GM19324 (cell line): Measurements from ENCODE around the gene MIF4GD.
"Not testable (repeated sequence)": the region's sequence is repeated elsewhere in the genome, so short reads cannot be mapped to it uniquely, and the experiment has no call there.

Experiments
- ATAC-seq: cut with Tn5 transposase; IDR thresholded peaks from one replicate; pipeline ENCODE4 v1.9.1; 2021; ENCODE audit warnings: mild to moderate bottlenecking, moderate library complexity; ENCODE audit not compliant: unreplicated experiment, low FRiP score

The MIF4GD gene

DNA sequence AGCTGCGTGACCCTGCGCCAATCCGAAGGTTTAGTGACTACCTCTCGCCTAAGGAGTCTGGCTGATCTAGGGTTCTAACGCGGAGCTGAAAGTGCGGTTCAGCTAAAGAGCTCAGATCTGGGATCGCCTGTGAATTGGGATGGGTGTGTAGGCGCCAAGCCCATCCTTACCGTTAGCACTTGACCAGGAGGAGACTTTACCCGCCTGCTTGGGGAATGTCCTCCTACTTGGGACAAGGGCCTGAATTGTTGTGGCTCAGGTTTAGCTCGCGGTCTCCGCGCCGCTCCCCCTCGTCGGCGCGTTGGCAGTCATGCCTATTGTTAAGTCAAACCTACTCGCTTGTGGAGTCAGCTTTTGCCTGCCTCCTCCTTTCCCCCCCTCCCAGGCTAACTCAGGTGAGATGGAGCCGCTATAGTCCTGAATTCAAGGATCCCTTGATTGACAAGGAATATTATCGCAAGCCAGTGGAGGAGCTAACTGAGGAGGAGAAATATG lies 8.9 kb downstream of the MIF4GD start:
- ATAC-seq: peak; percentile 1

DNA sequence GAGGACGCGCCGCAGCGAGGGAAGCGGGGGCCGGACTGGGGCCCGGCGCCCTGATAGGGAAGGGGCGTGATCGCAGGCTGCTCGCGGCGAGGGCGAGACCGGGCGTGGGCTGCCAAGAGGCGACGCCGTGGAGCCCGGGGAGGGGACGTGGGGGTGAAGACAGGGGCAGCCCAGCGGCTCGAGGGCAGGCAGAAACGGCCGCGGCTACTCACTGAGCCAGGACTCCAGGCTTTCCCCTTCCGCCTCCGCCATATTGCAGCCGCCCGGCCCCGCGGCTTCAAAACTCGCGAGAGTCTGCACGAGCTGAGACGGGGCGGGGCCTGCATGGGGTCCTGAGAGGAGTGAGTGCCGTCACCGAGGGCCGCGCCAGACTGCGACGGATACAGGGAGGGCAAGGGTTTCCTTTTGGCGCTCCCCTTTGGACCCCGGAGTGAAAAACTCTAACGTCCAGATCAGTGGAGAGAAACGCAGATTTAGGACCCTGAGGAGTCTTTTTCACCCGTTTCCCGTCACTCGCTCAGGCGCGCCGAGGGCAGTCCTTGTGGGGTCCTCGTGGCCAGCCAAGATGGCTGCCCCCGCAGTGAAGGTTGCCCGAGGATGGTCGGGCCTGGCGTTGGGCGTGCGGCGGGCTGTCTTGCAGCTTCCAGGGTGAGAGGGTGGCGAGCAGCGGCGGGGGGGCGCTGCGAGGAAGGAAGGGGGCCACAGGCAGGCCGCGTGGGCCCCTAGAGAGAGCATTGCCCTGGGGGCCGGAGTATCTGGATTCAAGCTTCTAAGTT lies 9.5 kb downstream of the MIF4GD start, which contains the start of the genes GGA3 and MRPS7:
TSS of gene GGA3 (minus strand) at position 271 of the 776 bp plus-strand sequence. CDS start at position 252, 19 bp downstream.
TSS of gene MRPS7 (plus strand) at position 544 of the 776 bp plus-strand sequence. CDS start at position 566, 22 bp downstream.
- ATAC-seq: peak; percentile 87

DNA sequence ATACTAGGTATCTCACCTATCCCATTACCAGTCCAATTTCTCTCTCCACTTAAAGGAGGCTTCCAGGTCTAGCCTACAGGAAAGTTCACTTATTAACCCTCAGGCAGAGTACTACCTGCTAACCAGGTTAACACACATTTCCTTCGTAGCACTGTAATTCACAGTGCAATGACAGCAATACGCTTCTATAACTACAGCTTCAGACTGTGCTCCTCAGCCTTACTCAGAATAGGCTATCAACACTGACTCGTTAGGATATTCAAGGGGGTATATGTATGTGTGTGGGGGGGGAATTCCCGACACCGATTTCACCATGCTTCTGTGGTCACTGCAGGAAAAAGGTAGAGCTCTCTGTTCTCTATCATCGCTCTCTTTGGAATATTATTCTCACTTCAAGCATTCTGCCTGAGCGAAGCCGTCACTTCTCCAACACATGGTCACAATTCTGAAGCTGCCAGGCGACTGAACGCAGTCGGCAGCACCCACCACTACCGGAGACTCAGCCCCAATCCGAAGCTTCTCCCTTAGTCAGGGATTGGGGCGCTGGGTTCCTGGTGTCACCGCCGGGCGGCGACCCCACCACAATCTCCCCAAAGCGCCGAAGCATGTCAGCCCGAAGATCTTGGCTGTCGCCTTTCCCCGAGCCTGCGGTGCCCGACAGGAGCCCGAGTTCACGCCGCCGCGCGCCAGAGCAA lies 10.2 kb downstream of the MIF4GD start:
- no peak for ATAC-seq

DNA sequence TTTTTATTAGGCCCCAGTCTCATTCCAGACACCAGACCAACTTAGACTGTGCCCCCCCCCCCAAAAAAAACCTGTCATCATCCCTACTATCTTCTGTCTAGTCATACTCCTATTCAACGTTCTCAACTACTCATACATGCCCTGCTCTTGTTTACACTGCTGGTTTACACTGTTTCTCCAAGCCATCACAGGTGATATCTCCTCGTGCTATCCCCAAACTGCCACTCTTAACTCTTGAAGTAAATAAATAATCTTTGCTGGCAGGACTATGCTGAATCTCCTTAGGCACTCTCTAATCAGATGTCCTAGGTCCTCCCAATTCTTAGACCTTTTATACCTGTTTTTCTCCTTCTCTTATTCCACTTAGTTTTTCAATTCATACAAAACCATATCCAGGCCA lies 13.8 kb downstream of the MIF4GD start:
- not testable (repeated sequence) for ATAC-seq

DNA sequence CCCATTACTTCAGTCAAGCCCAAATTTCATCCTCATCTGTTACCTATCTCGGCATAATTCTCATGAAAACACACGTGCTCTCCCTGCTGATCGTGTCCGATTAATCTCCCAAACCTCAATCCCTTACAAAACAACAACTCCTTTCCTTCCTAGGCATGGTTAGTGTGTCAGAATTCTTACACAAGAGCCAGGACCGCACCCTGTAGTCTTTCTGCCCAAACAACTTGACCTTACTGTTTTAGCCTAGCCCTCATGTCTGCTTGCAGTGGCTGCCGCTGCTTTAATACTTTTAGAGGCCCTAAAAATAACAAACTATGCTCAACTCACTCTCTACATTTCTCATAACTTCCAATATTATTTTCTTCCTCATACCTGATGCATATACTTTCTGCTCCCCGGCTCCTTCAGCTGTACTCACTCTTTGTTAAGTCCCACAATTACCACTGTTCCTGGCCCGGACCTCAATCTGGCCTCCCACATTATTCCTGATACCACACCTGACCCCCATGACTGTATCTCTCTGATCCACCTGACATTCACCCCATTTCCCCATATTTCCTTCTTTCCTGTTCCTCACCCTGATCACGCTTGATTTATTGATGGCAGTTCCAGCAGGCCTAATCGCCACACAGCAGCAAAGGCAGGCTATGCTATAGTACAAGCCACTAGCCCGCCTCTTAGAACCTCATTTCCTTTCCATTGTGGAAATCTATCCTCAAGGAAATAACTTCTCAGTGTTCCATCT lies 14.9 kb downstream of the MIF4GD start:
- ATAC-seq: not testable (repeated sequence)

DNA sequence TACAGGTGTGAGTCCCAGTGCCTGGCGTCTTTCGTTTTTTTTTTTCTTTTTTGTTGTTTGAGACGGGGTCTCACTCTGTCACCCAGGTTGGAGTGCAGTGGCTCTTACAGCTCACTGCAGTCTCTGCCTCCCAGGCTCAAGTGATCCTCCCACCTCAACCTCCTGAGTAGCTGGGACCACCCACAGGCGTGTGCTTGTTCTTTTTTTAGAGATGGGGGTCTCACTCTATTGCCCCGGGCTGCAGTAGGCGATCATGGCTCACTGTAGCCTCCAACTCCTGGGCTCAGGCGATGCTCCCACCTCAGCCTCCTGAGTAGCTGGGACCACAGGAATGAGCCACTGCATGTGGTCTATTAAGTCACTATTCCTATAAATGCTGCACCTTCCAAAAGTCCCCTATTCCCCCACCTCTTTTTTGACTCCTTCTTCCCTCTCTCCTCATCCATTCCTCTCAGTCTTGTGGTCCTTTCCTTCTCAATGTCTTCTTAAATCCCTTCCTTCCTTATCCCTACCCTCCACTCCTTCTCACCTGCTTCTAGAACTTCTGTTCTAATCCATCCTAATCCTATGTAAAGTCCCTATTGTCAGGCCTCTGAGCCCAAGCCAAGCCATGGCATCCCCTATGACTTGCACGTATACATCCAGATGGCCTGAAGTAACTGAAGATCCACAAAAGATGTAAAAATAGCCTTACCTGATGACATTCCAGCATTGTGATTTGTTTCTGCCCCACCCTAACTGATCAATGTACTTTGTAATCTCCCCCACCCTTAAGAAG lies 18.8 kb downstream of the MIF4GD start:
- no peak for ATAC-seq

DNA sequence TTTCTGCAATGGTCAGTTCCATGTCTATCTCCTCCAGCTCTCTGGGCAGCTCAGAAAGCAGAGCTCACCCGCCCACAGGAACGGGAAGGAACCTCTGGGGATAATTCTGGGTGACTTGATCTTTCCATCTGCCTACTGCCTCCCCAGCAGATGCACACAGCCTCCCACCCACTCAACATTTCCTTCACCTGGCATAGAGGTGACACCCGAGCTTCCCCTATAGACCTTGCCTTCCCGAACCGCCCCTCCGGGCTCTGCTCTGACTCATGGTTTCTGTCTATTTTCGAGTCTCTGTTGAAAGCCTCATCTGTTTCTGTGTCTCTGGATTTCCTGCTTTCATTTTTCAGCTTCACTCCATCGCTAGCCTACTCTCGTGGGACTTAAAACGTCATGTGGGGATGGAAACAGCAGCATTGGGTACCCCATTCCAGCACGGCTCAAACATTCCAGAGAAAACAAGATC lies 21.0 kb downstream of the MIF4GD start:
- ATAC-seq: peak; percentile 80

DNA sequence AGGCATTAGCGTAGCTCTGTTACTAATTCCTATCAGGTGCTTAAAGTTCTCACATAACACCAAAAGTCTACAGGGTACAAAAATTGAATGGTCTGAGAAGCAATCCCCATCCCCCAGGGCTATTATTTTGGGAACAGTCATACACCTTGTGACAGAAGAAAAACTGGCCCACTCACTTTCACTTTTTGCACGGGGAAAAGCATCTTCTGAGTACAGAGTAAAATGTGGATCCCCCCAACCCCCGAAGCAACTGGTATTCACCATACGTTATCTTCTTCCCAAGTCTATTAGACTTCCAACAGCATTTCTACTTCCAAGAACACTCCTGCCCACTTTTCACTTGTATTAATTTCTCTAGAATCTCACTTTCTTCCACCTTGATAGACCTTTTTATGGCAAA lies 21.5 kb downstream of the MIF4GD start:
- ATAC-seq: no peak

DNA sequence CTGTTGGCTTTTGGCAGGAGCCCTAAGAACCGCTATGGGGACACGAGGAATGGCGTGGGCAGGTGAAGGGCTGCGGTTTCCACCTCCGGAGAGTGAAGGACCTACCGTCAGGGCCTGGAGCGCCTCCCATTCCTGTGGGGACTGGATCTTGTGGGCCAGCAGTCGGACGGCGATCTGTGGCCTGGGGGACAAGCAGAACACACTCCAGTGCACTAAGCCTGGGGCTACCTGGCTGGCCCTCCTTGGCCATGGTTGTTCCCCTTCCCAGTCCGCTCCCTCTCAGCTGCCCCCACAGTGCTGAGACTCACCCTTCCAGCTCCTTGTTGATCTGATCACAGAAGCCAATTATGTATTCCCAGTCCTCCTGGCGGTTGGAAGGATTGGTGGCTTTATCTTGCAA lies 24.6 kb downstream of the MIF4GD start:
- ATAC-seq: no peak

DNA sequence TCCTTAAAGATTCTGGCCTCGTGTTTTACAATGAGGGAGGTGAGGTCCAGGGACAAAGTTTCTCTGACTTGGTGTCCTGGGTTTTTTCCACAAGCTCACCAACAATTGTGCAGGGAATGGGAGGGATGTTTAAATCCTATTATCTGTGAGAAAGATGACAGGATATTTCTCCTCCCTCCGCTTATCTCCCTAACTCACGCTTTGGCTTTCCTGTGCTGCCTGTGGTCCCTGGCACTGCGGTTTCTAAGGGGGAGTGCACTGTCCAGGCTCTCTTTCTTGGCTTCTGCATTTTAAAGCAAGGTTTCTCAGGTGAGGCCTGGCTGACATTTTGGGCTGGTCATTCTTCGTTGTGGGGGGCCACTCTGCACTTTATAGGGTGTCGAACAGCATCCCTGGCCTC lies 26.0 kb downstream of the MIF4GD start:
- ATAC-seq: no peak

DNA sequence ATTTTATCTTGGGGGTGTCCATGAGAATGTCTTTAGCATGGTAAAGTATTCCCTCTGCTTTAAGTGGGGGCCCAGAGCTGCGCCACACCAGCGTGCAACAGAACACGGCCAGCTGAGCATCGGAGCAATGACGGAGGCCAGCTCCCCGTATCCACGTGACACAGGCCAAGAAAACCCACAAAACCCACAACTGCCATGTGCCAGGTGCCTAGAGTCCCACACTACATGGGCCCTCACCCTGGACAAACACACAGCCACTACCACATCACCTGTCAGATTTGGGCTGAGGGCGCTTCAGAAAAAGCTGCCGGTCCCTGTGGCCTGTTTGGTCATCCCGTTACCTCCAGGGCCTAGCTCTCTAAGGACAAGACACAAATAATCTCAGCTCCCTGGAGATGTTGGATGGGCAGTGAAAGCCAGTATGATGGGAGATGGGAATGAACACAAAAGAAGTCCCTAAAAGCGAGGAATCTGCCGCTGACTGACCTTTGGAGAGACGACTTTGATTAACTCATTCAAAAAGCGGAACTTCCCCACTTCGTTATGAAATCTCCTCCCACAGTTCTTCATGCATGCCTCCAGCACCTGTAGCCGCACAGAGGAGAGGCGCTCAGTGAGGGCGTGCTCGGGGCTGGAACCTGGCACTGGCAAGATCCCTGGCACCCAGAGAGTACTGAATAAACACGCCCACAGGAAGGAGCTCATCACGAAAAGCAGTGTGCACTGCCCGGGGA lies 26.7 kb downstream of the MIF4GD start:
- ATAC-seq: no peak

DNA sequence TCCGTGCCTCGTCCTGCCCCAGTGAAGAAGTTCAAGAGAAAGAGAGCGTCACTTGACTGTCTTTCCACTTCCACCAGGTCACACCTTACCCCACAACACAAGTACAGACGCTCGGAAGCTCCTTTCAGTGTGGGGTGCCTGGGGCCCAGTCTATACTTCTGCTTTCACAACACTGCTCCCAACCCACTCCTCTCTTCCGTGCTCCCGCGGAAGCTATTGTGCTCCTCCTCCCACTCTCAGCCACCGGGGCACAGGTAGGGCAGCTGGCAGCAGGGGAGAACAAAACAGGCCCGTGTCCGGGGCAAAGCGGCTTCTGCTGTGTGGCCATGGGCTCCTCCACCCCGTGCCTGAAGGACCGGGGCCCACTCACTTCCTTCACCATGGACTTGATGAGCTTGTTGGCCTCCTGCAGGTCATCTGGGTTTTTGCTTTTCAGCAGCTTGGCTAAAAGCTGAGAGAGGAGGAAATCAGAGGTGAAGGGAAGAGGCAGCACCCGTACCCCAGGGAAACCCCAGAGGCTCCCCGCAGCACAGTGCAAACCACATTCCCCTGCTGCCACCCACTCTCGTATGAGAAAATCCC lies 28.5 kb downstream of the MIF4GD start:
- ATAC-seq: no peak

DNA sequence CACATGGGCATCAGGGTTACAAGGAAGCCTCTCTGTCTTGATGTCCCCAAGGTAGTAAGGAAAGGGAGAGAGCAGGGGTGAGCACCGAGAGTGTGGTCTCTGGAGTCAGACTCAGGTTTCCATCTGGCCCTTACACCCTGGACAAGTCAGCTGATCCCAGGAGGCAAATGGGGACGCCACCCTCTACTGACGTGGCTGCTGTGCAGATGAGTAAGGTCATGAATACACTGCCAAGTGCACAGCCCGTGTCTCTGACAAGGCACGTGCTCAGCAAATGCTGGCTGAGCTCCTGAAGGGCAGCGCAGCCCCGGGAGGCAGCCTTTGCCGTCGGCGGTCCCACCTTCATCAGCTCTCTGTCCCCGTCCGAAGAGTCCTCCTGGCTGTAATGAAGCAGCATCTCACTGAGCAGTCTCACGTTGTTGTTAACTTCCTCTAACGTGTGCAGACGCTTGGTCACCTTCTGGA lies 29.0 kb downstream of the MIF4GD start:
- ATAC-seq: no peak

DNA sequence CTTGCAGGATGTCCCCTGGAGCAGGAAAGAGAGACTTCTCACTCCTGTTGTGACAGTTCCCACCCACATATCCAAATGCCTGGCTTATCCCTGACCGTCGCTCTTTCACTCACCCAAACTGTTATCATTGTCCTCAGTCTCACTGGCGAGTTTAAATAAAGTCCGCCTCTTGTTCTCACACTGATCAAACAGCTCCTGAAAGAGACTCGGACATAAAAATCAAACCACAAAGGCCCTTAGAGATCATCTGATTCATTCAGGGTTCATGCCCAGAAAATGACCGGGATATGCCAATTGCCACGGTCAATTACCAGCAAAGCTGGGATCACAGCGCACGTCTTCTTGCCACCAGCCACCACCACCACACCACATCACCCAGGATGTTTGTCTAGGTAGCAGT lies 29.5 kb downstream of the MIF4GD start:
- ATAC-seq: no peak

DNA sequence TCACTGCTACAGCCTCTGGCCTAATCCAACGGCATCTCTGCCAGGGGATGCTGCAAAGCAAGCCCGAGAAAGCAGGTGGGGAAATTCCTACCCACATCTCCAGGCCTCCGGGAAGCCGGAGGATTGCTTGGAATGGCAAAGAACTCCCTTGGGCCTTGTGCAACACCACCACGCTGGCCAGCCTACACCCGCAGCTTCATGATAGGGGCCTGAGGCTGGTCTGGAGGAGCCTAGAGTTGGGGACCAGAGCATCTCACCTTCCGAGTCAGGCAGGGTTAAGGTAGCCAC lies 29.9 kb downstream of the MIF4GD start:
- no peak for ATAC-seq

DNA sequence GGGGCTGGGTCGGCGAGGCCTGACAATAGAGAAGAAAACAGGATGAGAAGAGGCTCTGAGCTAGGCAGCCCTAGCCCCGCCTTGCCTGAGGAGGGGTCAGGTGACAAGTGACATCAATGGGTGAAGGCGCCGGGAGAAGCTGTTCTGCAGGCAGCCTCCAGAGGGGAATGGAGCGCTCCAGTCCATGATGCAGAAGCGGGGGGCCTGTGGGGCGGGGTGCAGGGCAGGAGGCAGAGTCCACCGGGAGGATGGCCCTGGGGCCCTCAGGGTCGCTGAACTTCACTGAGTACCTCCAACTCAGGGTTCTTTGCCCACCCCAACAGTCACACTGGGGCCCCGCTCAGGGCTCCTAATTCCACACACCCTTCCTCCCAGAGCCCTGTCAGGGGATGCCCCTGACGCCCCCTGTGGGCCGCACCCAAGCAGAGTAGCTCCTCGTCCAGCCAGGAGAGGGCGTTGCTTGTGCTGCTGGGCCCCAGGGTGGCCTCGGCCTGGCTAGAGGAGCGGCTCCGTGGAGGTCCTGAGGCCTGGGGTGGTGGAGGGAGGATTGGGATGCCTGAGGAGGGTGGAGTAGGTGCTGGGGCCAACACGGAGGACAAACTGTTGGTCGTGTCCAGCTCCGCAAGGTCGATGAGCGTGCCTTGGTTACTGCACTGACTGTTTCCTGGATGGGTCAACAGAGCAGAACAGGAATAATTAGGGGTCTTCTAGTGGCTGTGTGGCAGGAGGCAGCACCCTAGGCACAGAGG lies 30.5 kb downstream of the MIF4GD start:
- ATAC-seq: no peak

DNA sequence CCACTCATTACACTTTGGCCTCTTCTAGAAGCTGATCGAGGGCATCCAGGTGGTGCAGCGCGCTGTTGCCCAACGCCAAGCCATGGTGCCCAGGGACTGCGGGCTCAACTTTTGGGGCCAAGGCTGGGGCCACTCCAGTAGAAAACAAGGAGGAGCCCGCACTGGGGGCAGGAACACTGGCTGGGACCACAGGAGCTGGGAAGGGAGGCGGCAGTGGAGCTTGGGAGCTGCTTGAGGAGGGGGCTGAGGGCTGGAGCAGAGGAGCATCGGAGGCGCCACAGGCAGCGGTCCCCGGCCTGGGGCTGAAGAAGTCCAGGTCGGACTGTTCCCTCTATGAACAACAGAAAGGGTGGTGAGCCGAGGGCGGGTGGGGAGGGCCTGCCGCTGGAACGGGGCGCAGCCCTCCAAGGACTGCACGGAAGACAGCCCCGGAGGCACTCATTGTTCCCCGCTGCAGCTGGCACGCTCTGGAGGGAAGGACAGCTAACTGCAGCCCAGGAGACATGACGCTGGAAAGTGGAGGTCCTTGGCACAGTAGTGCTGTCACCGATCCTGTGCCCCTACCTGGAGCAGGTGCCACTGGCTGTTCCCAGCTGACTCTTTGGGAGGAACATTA lies 31.1 kb downstream of the MIF4GD start:
- ATAC-seq: no peak

DNA sequence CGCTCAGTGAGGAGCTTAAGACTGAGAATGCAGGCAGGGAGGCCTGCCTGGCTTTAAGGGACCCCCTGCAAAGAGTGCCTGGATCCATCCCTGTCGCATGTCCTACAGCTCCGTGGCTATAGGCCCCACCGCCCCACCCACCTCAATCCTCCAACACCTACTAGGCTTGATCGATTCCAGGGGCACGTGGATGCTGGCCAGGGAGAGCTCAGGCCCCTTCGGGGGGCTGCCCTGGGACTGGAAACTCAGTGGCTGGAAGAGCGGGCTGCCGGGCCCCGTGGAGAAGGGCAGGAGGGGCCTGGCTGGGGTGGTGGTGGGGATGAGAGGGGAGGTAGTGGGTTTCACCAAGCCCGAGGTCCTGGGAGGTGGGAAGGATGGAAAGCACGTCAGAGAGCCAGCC lies 31.8 kb downstream of the MIF4GD start:
- no peak for ATAC-seq
